HG02588 (cell line): ENCODE results near the gene MRPL3.

ENCODE experiments used
- ATAC-seq: cut with Tn5 transposase; IDR thresholded peaks from one replicate; pipeline ENCODE4 v1.9.1; 2021; ENCODE audit warnings: mild to moderate bottlenecking, moderate library complexity; ENCODE audit not compliant: unreplicated experiment

The MRPL3 gene

GRCh38 chr3:131502530-131503319, at the start of gene MRPL3:
Gene MRPL3, minus strand, starts transcription at chr3:131502971. Its CDS starts 150 bp downstream, at chr3:131502821.
- ATAC-seq: peak; percentile 97

DNA sequence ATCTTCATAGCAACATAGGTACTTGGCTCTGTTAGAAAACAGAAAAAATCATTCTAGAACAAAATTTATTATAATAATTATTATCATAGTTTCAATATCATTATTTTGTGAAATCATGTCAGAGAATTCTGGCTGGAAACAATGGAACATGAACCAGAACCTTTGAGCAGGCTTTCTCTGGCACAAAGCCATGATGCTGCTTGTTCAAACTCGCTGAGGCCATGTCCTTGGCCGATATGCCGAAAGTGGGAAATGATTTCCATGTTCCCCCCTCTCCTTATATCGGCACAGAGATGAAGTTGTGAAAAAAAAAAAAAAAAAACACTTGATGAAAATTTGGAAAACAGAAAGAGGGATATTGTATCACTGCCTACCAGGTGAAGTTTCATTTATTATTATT, 49.0 kb upstream of the MRPL3 start:
- no peak for ATAC-seq

- ATAC-seq: no peak
These were observed 48.0 kb upstream of the MRPL3 start for GRCh38 chr3:131550562-131551465.

GRCh38 chr3:131549340-131549739, 46.6 kb upstream of the MRPL3 start:
- no peak for ATAC-seq

GRCh38 chr3:131547585-131547984, 44.8 kb upstream of the MRPL3 start:
- ATAC-seq: no peak

DNA sequence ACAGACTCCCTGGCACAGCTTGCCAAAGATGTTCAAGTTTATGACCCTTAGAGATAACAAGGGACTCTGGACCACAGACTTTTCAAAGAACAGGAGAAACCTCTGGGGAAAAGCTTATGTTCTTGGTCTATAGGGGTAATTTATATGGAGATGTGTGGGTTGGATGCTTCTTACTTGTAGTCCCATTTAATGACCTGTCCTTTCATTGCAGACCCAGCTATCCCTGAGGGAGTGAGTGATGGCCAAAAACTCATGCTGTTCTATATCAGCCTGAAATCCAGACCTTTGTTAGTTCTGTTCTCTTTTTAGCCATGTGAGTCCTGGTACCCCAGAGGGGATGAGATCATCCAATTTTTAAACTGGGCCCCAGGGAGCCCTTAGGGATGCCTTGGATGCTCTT, 43.7 kb upstream of the MRPL3 start:
- no peak for ATAC-seq

DNA sequence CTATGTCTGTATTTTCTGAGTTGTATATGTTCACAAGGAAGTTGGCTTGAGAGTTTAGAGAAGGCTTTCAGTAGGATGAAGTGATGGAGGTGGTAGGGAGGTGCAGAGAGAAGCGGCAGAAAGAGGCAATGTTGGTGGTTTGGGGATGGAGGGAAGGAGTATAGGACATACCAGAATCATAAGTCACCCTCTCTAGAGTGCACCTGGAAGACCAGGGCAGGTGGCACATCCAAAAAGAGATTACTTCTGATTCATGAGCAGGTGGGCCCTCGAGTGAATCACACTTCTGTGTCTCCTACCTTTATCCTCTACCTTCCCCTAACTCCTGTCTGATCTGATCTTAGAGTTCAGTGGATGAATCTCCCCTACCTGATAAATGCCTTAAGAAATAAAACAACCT, 41.8 kb upstream of the MRPL3 start:
- ATAC-seq: no peak

DNA sequence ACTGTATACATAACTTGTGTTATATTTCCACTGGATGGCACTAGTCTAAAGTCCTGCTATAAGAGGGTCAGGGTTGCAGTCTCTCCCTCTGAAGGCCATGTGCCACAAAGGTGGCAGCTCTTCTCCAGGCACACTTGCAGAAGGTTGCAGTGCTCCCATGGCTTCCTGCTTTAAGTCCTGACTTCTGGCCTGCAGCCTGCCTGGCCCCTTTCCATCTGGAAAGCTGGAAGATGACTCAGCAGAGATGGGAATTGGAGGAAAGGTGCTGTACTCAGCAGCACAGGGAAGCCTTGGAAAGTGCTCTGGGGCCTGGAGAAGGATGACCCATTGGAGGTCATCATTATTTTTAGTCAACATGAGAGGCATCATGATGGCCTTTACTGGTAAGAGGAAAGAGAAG, 40.9 kb upstream of the MRPL3 start:
- ATAC-seq: no peak

- no peak for ATAC-seq
These were observed 38.5 kb upstream of the MRPL3 start for GRCh38 chr3:131541288-131541687.

GRCh38 chr3:131540821-131541220, 38.0 kb upstream of the MRPL3 start:
- no peak for ATAC-seq

GRCh38 chr3:131540143-131540542, 37.4 kb upstream of the MRPL3 start:
- no peak for ATAC-seq

DNA sequence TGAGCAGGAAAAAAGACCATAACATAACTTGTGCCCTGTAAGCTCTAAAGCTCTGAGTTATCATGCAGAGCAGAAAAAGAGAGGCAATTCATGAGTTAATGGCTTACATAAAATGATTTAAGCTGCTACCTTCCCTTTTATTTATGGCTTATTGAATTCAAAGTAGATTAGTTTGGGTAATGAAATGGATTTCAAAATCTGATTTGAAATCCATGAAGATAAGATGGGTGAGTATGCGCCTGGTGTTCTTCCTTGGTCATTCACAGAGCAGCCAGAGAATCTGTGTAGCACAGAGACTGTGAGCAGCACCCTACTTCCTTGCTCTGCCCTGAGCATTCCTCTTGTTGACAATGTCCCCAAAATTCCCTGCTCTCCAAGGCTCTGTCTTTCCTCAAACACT, 36.2 kb upstream of the MRPL3 start:
- ATAC-seq: no peak

- no peak for ATAC-seq
These were observed 34.8 kb upstream of the MRPL3 start for GRCh38 chr3:131537531-131537930.

DNA sequence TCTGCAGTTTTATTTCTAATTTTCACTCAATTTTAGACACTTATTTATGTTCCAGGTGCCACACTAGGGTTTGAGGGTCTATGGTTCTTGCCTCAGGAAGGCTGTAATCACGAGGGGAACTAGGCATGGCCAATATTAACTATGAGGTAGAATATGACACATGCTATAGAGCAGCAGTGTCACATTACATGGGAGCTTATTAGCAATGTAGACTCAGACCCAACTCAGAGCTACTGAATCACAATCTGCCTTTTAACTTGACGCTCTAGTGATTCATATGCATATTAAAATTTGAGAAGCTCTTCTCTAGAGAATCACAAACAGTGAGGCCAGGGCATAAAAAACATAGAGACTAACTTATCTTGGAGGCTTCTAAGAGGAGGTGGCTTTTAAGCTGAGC, 32.8 kb upstream of the MRPL3 start:
- ATAC-seq: no peak

DNA sequence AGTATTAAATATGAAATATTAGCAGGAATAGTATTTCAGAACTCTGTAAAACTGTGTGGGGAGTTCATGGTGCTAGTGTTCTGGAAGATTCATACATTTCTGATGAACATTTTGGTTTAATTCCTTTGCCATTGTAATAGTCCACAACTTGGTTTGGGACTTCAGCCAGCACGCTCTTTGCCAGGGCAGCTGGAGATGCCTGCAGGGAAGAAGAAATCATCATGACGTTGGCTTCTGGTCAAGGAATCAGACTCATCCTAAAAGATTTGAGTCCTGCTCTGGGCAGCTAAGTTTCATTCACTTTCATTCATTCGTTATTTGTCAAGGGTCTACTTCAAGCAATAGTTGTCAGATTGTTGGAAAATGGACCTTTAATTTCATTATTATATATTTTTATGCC, 32.4 kb upstream of the MRPL3 start:
- ATAC-seq: no peak

DNA sequence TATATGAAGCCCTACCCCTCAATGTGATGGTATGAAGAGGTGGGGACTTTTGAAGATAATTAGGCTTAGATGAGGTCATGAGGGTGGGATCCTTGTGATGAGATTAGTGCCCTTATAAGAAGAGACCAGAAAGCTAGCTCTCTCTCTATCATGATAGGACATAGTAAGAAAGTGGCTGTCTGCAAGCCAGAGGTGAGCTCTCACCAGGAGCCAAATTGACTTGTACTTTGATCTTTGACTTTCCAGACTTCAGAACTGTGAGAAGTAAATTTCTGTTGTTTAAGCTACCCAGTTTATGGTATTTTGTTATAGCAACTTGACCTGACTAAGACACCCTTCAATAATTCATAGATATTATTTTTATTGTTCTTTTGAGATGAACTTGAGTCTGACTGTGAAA, 29.9 kb upstream of the MRPL3 start:
- ATAC-seq: no peak

GRCh38 chr3:131530843-131531242, 28.1 kb upstream of the MRPL3 start:
- ATAC-seq: no peak

DNA sequence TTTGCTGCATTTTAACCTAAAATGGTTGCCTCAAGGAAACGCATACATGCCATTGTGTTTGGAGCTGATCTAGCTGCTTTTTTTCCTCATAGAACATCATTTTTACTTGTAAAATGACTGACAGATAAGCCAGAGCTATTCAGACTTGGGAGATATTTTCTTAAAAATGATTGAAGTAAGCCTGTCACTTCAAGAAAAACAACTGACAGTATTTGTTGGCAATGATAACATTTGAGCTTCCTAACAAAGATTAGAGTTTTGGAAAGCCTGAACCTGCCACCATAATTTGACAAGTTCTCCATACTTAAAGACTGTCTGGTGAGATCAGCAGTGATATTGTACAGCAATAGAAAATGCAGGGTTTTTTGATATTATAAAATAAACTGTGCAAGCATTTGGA, 27.6 kb upstream of the MRPL3 start:
- no peak for ATAC-seq

DNA sequence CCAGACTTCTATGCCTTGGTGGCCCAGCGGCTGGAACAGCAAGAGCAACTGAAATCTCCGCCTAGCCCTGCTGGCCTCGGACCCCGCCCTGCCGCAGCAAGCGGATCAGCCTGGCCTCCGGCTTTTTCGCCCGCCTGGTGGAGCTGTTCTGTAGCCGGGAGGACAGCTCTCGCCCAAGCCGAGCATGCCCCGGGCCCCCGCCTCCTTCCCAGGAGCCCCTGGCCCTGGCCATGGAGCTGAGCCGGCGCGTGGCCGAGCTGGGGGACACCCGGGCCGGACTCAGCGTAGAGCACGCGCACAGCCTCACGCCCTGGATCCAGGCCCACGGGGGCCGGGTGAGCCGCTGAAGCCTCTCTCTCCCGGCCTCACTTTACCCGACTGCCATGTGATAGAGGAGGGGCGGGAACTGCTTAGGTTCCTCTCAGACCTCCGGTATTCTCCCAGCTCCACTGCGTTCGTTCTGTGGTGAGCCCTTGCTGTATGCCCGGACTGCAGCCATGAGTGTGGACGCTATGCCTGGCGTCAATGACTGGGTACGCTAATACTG, 24.1 kb upstream of the MRPL3 start:
- ATAC-seq: no peak

DNA sequence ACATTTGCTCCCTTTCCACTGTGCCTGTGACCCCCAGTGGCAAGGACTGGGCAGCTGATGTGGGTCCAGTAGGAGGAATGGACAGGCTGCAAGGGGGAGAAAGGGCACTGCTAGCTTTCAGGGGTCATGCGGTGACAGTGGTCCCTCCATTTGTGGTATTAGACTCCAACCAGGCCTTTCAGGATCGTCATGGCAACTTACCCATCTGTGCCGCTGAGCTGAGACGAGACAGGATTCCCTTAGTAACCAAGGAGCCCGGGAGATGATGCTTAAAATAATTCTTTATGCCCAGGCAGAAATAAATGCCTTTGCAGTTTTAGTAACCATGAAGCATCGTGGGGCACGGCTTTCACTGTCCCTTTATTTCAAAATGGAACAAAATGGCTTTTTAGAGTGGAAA, 15.9 kb upstream of the MRPL3 start:
- no peak for ATAC-seq

DNA sequence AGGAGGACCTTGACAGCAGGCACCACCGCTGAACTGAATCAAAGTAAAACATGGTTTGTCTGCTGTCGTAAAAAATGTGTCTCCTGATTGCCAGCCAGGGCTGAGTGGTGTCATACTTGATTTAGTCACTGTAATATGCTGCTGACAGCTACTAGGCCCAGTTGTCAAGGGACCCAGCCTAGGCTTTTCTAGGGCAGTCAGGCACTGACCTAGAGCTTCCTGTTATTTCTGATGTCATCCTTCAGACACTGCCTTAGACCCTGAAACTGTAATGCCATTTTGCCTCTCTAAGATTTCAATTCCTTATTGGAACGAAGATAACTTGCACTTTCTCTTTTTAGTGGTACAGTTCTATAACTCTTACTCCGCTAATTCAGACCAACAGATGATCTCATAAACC, 2.6 kb upstream of the MRPL3 start:
- no peak for ATAC-seq

GRCh38 chr3:131503320-131503635, 507 bp upstream of the MRPL3 start:
- no peak for ATAC-seq
